GM19099 (cell line): ENCODE results near the gene SRM.

Experiments used
- POLR2A ChIP-seq: IDR thresholded peaks from 3 replicates; pipeline ENCODE4 v1.6.1; 2011; ENCODE audit warnings: low read depth; ENCODE audit not compliant: insufficient read length; ENCODE audit errors: extremely low read depth

SRM gene

DNA sequence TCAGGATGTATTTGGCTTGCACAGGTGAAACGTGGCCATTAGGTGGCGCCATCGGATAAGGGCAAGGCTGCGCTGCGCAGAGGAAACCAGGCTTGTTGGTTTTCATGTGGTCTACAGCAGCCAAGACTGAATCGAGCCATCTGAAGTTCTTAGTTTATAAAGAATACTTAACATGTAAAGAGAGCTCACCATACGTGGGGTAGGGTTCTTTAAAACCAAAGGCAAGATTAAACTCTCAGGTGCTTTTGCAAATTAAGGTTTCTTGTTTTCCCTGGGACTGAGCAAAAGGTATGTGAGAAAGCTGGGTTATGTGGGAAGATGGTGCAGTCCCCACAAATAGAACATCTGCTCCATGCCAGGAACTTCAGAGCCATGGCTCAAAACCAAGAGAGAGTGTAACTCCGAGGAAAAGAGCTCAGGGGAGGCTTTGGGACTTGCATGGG lies 22.1 kb downstream of the SRM start:
- no peak for TF ChIP-seq POLR2A

DNA sequence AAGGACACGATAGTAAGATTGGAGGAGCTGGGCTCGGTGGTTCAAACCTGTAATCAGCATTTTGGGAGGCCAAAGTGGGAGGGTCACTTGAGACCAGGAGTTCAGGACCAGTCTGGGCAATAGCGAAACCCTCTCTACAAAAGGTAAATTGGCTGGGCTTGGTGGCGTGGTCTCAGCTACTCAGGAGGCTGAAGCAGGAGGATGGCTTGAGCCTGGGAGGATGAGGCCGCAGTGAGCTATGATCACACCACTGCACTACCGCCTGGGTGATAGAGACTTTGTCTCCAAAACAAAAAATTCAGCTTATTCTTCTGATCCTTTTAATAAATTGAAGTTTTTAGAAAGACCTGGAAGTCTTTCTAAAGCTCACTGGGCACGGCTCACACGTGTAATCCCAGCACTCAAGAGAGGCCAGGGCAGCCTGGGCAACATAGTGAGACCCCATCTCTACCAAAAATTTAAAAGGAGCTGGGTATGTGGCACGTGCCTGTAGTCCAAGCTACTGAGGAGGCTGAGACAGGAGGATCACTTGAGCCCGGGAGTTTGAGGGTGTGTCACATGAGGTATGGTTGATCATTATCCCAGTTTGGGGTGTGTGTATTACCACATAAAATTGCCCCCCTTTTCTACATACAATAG lies 28.1 kb downstream of the SRM start:
- no peak for TF ChIP-seq POLR2A

DNA sequence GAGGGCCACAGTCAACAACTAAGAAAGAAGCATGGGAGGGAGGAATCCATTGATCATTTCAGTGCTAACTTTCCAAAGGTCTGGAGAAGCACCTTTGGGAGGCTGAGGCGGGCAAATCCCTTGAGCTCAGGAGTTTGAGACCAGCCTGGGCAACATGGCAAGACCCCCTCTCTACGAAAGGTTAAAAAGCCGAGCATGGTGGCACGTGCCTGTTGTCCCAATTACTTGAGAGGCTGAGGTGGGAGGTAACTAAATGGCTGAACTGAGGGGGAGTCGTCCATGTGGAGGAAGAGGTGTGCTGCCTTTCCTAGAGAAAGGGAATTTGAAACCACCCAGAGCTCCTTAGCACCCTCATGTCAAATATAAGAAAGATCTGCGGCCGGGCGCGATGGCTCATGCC lies 29.0 kb downstream of the SRM start:
- no peak for TF ChIP-seq POLR2A

DNA sequence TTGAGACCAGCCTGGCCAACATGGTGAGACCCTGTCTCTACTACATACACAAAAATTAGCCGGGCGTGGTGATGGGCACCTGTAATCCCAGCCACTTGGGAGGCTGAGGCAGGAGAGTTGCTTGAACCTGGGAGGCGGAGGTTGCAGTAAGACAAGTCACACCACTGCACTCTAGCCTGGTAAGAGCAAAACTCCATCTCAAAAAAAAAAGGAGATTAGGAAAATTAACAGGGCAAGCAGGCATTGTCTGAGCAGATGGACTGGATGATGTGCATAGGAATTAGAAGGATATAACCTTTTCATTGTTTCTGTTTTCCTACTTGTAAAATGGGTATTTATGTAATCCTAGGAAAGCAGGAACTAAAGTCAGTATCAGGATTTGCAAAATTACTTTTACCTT lies 31.8 kb downstream of the SRM start:
- no peak for TF ChIP-seq POLR2A

DNA sequence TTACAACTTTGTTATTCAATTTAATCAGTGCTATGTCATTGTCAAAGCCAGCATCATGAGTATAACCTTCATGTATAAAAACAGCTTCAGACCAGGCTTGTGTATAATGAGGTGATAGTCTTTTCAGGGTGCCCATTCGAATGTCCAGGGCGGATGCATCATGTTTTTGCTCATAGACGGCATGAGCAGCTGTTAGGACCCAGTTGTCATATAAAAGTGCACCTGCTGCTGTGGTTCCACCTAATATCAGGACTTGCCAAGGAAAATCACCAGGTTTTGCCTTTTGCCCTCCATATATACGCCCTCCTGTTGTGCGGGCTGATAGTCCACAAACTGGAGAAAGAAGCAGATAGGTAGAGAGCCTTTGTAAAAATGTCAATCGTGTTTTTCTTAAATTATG lies 32.5 kb downstream of the SRM start:
- no peak for TF ChIP-seq POLR2A

DNA sequence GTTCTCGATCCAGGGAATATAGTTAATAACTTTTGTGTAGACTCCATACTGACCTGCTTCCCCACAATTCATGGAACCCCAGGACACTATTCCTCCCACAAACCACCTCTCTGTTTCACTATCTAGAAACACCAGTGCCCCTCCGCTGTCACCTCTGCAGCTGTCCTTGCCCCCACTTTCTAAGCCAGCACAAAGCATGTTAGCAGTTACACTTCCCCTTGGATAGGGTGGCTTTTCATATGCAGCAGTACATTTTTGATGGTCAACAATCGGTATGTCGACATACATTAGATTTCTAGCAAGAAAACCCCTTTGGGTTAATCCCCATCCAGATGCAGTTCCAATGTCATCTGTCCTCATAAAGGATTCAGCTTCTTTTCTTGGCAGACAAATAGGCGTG lies 32.9 kb downstream of the SRM start:
- no peak for TF ChIP-seq POLR2A

DNA sequence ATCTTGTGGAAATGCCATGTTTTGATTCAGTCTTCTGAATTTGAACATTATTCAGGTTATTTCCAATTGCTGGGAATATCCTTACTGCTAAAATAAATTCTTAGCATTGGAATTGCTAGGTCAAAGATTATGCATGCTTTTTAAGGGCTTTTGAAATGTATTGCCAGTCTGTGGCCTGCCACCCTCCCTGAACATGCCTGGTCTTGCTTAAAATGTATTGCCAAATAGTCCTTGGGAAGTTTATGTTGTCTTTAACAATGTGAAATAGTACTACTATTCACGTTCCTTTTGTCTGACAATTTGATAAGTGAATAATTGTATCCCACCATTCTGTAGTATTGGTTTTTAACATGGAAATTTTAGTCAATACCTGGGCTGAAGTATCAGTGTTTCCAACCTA lies 33.8 kb downstream of the SRM start:
- TF ChIP-seq POLR2A = no peak

DNA sequence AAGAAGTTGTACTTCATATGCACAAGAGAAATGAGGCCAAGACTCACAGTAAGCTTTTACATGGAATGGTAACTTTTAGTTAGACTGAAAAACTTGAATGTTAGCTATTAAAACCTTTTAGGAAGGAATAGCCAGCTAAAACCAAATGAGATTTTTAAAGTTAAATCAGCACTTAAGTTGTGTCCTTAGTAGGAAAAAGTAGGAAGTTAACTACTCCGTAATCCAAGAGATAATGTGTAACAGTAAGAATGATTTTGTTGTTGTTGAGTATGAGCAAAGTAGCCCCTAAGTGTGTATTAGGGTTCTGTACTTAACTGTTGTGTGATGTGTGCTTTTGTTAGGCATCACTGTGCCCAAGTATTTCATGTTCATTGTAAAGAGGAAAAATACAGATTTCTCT lies 34.2 kb downstream of the SRM start:
- no peak for TF ChIP-seq POLR2A

DNA sequence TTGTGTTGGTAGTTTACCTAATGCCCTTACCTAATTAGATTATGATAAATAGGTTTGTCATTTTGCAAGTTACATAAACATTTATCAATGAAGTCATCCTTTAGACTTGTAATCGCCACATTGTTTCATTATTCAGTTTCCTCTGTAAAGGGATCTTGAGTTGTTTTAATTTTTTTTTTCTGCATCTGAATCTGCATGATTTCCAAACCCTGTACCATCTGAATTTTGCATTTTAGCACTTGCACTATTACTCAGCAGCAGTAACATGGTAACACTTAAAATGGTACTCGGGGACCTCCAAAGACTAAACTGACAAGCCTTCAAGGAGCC lies 35.0 kb downstream of the SRM start:
- TF ChIP-seq POLR2A = no peak

DNA sequence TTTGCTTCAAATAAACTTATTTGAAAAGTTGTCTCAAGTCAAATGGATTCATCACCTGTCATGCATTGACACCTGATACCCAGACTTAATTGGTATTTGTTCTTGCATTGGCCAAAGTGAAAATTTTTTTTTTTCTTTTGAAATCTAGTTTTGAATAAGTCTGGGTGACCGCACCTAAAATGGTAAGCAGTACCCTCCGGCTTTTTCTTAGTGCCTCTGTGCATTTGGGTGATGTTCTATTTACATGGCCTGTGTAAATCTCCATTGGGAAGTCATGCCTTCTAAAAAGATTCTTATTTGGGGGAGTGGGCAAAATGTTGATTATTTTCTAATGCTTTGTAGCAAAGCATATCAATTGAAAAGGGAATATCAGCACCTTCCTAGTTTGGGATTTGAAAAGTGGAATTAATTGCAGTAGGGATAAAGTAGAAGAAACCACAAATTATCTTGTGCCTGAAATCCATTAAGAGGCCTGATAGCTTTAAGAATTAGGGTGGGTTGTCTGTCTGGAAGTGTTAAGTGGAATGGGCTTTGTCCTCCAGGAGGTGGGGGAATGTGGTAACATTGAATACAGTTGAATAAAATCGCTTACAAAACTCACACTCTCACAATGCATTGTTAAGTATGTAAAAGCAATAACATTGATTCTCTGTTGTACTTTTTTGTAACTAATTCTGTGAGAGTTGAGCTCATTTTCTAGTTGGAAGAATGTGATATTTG lies 35.5 kb downstream of the SRM start:
- TF ChIP-seq POLR2A = no peak

DNA sequence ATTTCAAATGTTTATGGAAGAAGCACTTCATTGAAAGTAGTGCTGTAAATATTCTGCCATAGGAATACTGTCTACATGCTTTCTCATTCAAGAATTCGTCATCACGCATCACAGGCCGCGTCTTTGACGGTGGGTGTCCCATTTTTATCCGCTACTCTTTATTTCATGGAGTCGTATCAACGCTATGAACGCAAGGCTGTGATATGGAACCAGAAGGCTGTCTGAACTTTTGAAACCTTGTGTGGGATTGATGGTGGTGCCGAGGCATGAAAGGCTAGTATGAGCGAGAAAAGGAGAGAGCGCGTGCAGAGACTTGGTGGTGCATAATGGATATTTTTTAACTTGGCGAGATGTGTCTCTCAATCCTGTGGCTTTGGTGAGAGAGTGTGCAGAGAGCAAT lies 36.6 kb downstream of the SRM start:
- TF ChIP-seq POLR2A = no peak

DNA sequence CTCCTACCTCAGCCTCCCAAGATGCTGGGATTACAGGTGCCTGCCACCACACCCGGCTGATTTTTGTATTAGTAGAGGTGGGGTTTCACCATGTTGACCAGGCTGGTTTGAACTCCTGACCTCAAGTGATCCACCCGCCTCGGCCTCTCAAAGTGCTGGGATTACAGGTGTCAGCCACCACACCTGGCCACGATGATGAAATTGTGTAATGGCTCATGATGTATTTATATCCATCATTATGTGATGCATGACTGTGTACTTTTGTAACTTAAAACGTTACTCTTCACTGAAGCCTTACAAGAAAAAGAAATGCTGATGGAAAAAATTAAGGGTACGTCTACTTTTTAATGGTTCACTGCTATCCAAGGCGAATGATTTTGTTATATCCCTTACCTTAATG lies 39.8 kb downstream of the SRM start:
- TF ChIP-seq POLR2A = no peak

DNA sequence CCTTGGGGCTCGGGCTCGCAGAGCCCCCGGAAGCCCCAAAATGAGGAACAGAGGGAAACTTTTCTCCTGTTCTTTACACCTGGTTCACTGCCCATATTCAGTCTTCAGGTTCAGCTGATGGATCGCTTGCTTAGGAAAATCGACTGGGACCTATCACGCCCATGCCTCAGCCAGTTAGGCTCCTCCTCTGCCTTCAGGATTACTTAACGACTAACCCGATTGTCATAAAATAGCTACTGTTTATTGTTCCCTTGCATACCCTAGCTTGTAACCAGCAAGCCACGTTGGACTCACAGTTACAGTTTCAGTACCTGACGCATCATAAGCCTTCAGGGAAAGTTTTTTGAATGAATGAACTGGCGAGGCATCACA lies 46.7 kb downstream of the SRM start:
- no peak for TF ChIP-seq POLR2A

DNA sequence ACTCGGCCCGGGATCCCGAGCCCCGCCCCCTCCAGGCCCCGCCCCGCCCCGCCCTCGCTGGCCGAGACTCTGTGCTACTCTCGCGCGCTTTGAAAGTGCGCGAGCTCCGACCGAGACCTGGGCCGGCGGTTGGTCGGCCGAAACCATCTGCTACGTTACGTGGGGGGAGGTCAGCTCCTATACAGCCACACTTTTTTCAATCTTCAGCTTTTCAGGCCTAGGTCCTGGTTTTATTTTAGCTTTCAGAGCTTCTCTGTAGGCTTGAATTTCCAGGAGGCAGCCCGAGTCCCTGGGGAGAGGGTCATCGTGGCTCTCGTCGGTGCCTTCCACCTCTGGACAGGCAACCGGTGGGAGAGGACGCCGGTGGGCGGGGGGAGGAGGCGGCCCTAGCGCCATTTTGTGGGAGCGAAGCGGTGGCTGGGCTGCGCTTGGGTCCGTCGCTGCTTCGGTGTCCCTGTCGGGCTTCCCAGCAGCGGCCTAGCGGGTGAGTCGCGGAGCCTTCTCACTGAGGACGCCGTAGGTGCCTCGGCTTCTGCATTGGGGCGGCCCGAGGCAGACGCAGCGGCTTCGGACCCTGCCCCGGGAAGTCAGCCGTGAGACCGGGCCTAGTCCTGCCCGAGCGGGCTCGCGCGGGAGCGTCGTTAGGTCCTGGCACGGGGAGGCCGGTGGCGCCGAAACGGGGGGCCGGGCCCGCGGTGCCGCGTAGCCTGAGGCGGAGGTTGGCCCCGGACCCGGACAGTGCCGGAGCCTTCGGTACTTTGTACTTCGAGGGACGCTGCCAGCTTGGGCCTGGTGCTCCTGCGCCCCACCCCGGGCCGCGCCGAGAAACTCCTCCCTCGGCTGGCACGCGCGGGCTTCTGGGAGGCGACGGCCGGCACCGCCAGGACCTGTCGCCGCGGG lies 47.3 kb downstream of the SRM start, which contains the start of gene TARDBP:
Gene TARDBP, plus strand, starts transcription at position 395 of the 900 bp plus-strand sequence. CDS start 1,074 bp downstream, outside the sequence.
- TF ChIP-seq POLR2A = peak; percentile 80
